Raji (cell line): ENCODE data around the gene MITF.

Experiments
- POLR2A ChIP-seq: IDR thresholded peaks from 2 replicates; pipeline ENCODE4 v1.6.1; 2011; ENCODE audit warnings: low read depth, low read length, control low read depth; ENCODE audit not compliant: insufficient read depth

MITF gene

GRCh38 chr3:69997631-69998307, 258.5 kb downstream of the MITF start:
- TF ChIP-seq POLR2A = no peak

- no peak for TF ChIP-seq POLR2A
These were observed 259.5 kb downstream of the MITF start for GRCh38 chr3:69998759-69999139.

- TF ChIP-seq POLR2A = no peak
These were observed 260.1 kb downstream of the MITF start, which contains the start of gene SAMMSON for GRCh38 chr3:69999140-70000027. TSS of gene SAMMSON (plus strand) at chr3:69999733.

GRCh38 chr3:70000028-70000410, 260.8 kb downstream of the MITF start:
- no peak for TF ChIP-seq POLR2A

- no peak for TF ChIP-seq POLR2A
These were observed 261.4 kb downstream of the MITF start for GRCh38 chr3:70000563-70001081.

- no peak for TF ChIP-seq POLR2A
These were observed 263.9 kb downstream of the MITF start for GRCh38 chr3:70003119-70003518.

GRCh38 chr3:70006089-70006488, 266.8 kb downstream of the MITF start:
- TF ChIP-seq POLR2A = no peak

- no peak for TF ChIP-seq POLR2A
These were observed 271.1 kb downstream of the MITF start for GRCh38 chr3:70010346-70010745.

GRCh38 chr3:70011582-70011981, 272.3 kb downstream of the MITF start:
- no peak for TF ChIP-seq POLR2A
